A549 (cell line): ENCODE data around the gene GNB1. TPM values are rescaled to one million over a fixed set of nuclear protein-coding genes. Genes with fewer than 3 reads are reported as not detected.

Experiments used
- ATAC-seq, 2 experiments: fragments of 200-7000 bp in 1 of 2; fragments of >200 bp in 1 of 2; cut with Nextera tagmentation in 1 of 2; cut with Tn5 transposase in 1 of 2; 3 replicates each; pipeline versions ENCODE4 v1.8.0 to v1.9.1; 2018 to 2020; ENCODE audit warnings: mild to moderate bottlenecking in 1 of 2, moderate library complexity in 1 of 2
- CTCF ChIA-PET: fragments of 300-600 bp; sonication (Branson Sonifier 250); formaldehyde crosslinking; extraction: SDS; loops from one replicate; lab custom pipeline; 2021; ENCODE audit warnings: antibody characterized with exemption, inconsistent platforms; lab: Yijun Ruan, JAX
- POLR2A ChIA-PET: fragments of 350-600 bp; formaldehyde crosslinking; extraction: SDS; loops from one replicate; lab custom pipeline; 2021; ENCODE audit warnings: antibody characterized with exemption, inconsistent platforms; lab: Yijun Ruan, JAX
- DNase-seq, 2 experiments: peaks; one replicate each; pipeline versions ENCODE4 v3.0.0 to v3.0.0-alpha.2; 2011 to 2016; ENCODE audit warnings: low read depth in 1 of 2, low spot score in 1 of 2
- FAIRE-seq: peaks from 2 replicates; lab custom pipeline; 2011; peaks lifted over from hg19 to GRCh38; lab: Jason Lieb, UNC
- H3K27ac ChIP-seq, 2 experiments: fragments of >200 bp; sonication (Bioruptor Twin); formaldehyde crosslinking; 3 replicates each; pipeline ENCODE4 v1.5.1; 2016 to 2017
- H3K4me1 ChIP-seq: fragments of >200 bp; sonication (Bioruptor Twin); formaldehyde crosslinking; 3 replicates; pipeline ENCODE4 v1.6.1; 2016
- H3K4me2 ChIP-seq: fragments of >200 bp; sonication (Bioruptor Twin); formaldehyde crosslinking; 3 replicates; pipeline ENCODE4 v1.6.1; 2016
- H3K4me3 ChIP-seq: fragments of >200 bp; sonication (Bioruptor Twin); formaldehyde crosslinking; 3 replicates; pipeline ENCODE4 v1.5.1; 2016
- H3K9me3 ChIP-seq: fragments of >200 bp; sonication (Bioruptor Twin); formaldehyde crosslinking; 3 replicates; pipeline ENCODE4 v1.6.1; 2016
- CBX2 ChIP-seq: fragments of 200-600 bp; sonication (generic); IDR thresholded peaks from 2 replicates; pipeline ENCODE4 v1.6.1; 2016; ENCODE audit warnings: low read depth, mild to moderate bottlenecking, borderline replicate concordance
- CBX8 ChIP-seq: fragments of 200-600 bp; sonication (generic); IDR thresholded peaks from 2 replicates; pipeline ENCODE4 v1.6.1; 2016
- CEBPB ChIP-seq, 2 experiments: fragments of >200 bp in 1 of 2; sonication (Bioruptor Twin) in 1 of 2; formaldehyde crosslinking in 1 of 2; IDR thresholded peaks; 2 replicates each; pipeline ENCODE4 v1.6.1; 2012 to 2016
- CHD2 ChIP-seq: fragments of 150-350 bp; IDR thresholded peaks from 2 replicates; pipeline ENCODE4 v1.6.1; 2014; ENCODE audit warnings: low read length; ENCODE audit not compliant: partially characterized antibody
- CHD4 ChIP-seq: fragments of 200-600 bp; sonication (generic); IDR thresholded peaks from 2 replicates; pipeline ENCODE4 v1.6.1; 2016; ENCODE audit warnings: antibody characterized with exemption, mild to moderate bottlenecking, borderline replicate concordance
- EHF ChIP-seq: fragments of 250-450 bp; sonication (Bioruptor Pico); IDR thresholded peaks from 2 replicates; pipeline ENCODE4 v1.5.0; 2020; ENCODE audit warnings: mild to moderate bottlenecking
- EHMT2 ChIP-seq: fragments of 200-600 bp; sonication (generic); IDR thresholded peaks from 2 replicates; pipeline ENCODE4 v1.6.1; 2016; ENCODE audit warnings: antibody characterized with exemption, low read depth, mild to moderate bottlenecking, moderate library complexity
- ESRRA ChIP-seq: fragments of 150-350 bp; IDR thresholded peaks from 2 replicates; pipeline ENCODE4 v1.6.1; 2014; ENCODE audit warnings: mild to moderate bottlenecking, low read length, borderline replicate concordance
- FOSB ChIP-seq: fragments of 250-450 bp; sonication (Bioruptor Pico); IDR thresholded peaks from 2 replicates; pipeline ENCODE4 v1.5.0; 2020; ENCODE audit warnings: mild to moderate bottlenecking, moderate library complexity
- FOSL2 ChIP-seq, 2 experiments: fragments of 450-650 bp in 1 of 2; fragments of >200 bp in 1 of 2; sonication (Bioruptor Twin) in 1 of 2; formaldehyde crosslinking; IDR thresholded peaks; 2 replicates each; pipeline versions ENCODE4 v1.5.0 to v1.6.1; 2016 to 2020; ENCODE audit warnings: mild to moderate bottlenecking in 1 of 2, moderate library complexity in 1 of 2
- HDAC2 ChIP-seq: fragments of 200-600 bp; sonication (generic); IDR thresholded peaks from 2 replicates; pipeline ENCODE4 v1.6.1; 2016
- HOXB13 ChIP-seq: fragments of 250-450 bp; sonication (Bioruptor Pico); IDR thresholded peaks from 2 replicates; pipeline ENCODE4 v1.5.0; 2020; ENCODE audit warnings: low read depth, mild to moderate bottlenecking, moderate library complexity
- HOXB5 ChIP-seq: fragments of 250-450 bp; sonication (Bioruptor Pico); IDR thresholded peaks from 2 replicates; pipeline ENCODE4 v1.5.0; 2020; ENCODE audit warnings: mild to moderate bottlenecking, moderate library complexity
- JUN ChIP-seq, 2 experiments: fragments of >200 bp; sonication (Bioruptor Twin); formaldehyde crosslinking; IDR thresholded peaks; 2 replicates in 1 of 2; 3 replicates in 1 of 2; pipeline ENCODE4 v1.6.1; 2016 to 2017
- KDM1A ChIP-seq: fragments of 200-600 bp; sonication (generic); IDR thresholded peaks from 2 replicates; pipeline ENCODE4 v1.6.1; 2016; ENCODE audit warnings: low read depth, mild to moderate bottlenecking
- MAFK ChIP-seq: fragments of 450-650 bp; IDR thresholded peaks from 2 replicates; pipeline ENCODE4 v1.6.1; 2014; ENCODE audit not compliant: partially characterized antibody
- MAZ ChIP-seq: fragments of 150-350 bp; IDR thresholded peaks from 2 replicates; pipeline ENCODE4 v1.6.1; 2014; ENCODE audit warnings: antibody characterized with exemption, low read depth, low read length, borderline replicate concordance
- NPAS2 ChIP-seq: fragments of 250-450 bp; sonication (Bioruptor Pico); IDR thresholded peaks from 2 replicates; pipeline ENCODE4 v1.8.0; 2022; ENCODE audit warnings: mild to moderate bottlenecking, moderate library complexity, borderline replicate concordance
- NR3C1 ChIP-seq: fragments of >200 bp; sonication (Bioruptor Twin); formaldehyde crosslinking; IDR thresholded peaks from 3 replicates; pipeline ENCODE4 v1.6.1; 2017
- PHF8 ChIP-seq: fragments of 200-600 bp; sonication (generic); IDR thresholded peaks from 2 replicates; pipeline ENCODE4 v1.6.1; 2016; ENCODE audit warnings: low read depth, mild to moderate bottlenecking, antibody characterized with exemption, moderate library complexity, borderline replicate concordance
- POLR2A ChIP-seq: IDR thresholded peaks from 2 replicates; pipeline ENCODE4 v1.6.1; 2012; ENCODE audit warnings: mild to moderate bottlenecking, low read length
- POLR2AphosphoS2 ChIP-seq: conservative IDR thresholded peaks from 2 replicates; pipeline ENCODE4 v1.6.1; 2012; ENCODE audit warnings: low read length, improper control_type of control experiment, inconsistent platforms
- RAD21 ChIP-seq, 2 experiments: fragments of >200 bp in 1 of 2; sonication (Bioruptor Twin) in 1 of 2; formaldehyde crosslinking in 1 of 2; IDR thresholded peaks in 1 of 2; conservative IDR thresholded peaks in 1 of 2; 2 replicates in 1 of 2; 3 replicates in 1 of 2; pipeline ENCODE4 v1.6.1; 2012 to 2018; ENCODE audit warnings: inconsistent platforms in 1 of 2
- RFX5 ChIP-seq: fragments of 450-650 bp; IDR thresholded peaks from 2 replicates; pipeline ENCODE4 v1.7.1; 2014; ENCODE audit warnings: antibody characterized with exemption, mild to moderate bottlenecking, moderate library complexity
- RNF2 ChIP-seq: fragments of 200-600 bp; sonication (generic); IDR thresholded peaks from 2 replicates; pipeline ENCODE4 v1.6.1; 2016; ENCODE audit warnings: low read depth, mild to moderate bottlenecking, antibody characterized with exemption, moderate library complexity, borderline replicate concordance
- SMC3 ChIP-seq: fragments of >200 bp; sonication (Bioruptor Twin); formaldehyde crosslinking; IDR thresholded peaks from 3 replicates; pipeline ENCODE4 v1.6.1; 2018; ENCODE audit warnings: inconsistent platforms
- SREBF2 ChIP-seq: fragments of 450-650 bp; IDR thresholded peaks from 2 replicates; pipeline ENCODE4 v1.6.1; 2014; ENCODE audit warnings: mild to moderate bottlenecking, moderate library complexity
- TFCP2L1 ChIP-seq: fragments of 250-450 bp; sonication (Bioruptor Pico); IDR thresholded peaks from 2 replicates; pipeline ENCODE4 v1.5.0; 2021; ENCODE audit warnings: mild to moderate bottlenecking
- TP53 ChIP-seq: fragments of 250-450 bp; sonication (Bioruptor Pico); IDR thresholded peaks from 2 replicates; pipeline ENCODE4 v1.5.0; 2021; ENCODE audit warnings: mild to moderate bottlenecking, moderate library complexity
- ZNF302 ChIP-seq: fragments of 250-450 bp; sonication (Bioruptor Pico); IDR thresholded peaks from 2 replicates; pipeline ENCODE4 v1.9.0; 2021; ENCODE audit warnings: inconsistent platforms, mild to moderate bottlenecking, moderate library complexity
- WGBS: methylation state at CpG from one replicate; pipeline ENCODE4 v1.1.6; 2017; ENCODE audit errors: missing lambda C conversion rate; 5-methylcytosine and 5-hydroxymethylcytosine counted together
- polyA minus RNA-seq: library from RNA; depleted of rRNA, polyadenylated mRNA; stranded (reverse); fragments of >200 nt; gene quantifications from 2 replicates; pipeline ENCODE4 v1.2.3, GENCODE V29; 2011; rRNA and poly(A)+ RNA removed
- polyA plus RNA-seq, 4 experiments: library from polyadenylated mRNA; depleted of rRNA in 3 of 4; stranded (reverse); fragments of >200 nt; fragmentation: RNase III in 1 of 4; extraction: RNeasy Plus Mini Kit Qiagen cat#74134 plus additional on column Dnase treatment in 1 of 4; gene quantifications; 2 replicates in 3 of 4; 3 replicates in 1 of 4; pipeline ENCODE4 v1.2.3, GENCODE V29; 2011 to 2017
- TF ChIP-seq, protein P1 (sequence below): fragments of >200 bp; sonication (Bioruptor Twin); formaldehyde crosslinking; IDR thresholded peaks from 3 replicates; pipeline ENCODE4 v1.5.1; 2016
- TF ChIP-seq, protein P2 (sequence below): fragments of >200 bp; sonication (Bioruptor Twin); formaldehyde crosslinking; IDR thresholded peaks from 3 replicates; pipeline ENCODE4 v1.6.1; 2016
- TF ChIP-seq, protein P3 (sequence below): IDR thresholded peaks from 2 replicates; pipeline ENCODE4 v1.6.1; 2012
- TF ChIP-seq, protein P4 (sequence below): IDR thresholded peaks from 2 replicates; pipeline ENCODE4 v1.6.1; 2012
- TF ChIP-seq, protein P5 (sequence below): fragments of 250-450 bp; sonication (Bioruptor Pico); IDR thresholded peaks from 2 replicates; pipeline ENCODE4 v1.5.0; 2020; ENCODE audit warnings: low read depth, mild to moderate bottlenecking, moderate library complexity
- TF ChIP-seq, protein P6 (sequence below): fragments of >200 bp; sonication (Bioruptor Twin); formaldehyde crosslinking; IDR thresholded peaks from 2 replicates; pipeline ENCODE4 v1.6.1; 2016

The GNB1 gene
- polyA plus RNA-seq (2011; rRNA removed): 270 and 294 TPM in 2 replicates
- polyA plus RNA-seq (2012; cell fraction: cytosol; rRNA removed): 247 and 286 TPM in 2 replicates
- polyA plus RNA-seq (2012; cell fraction: nucleus; rRNA removed): 176 and 181 TPM in 2 replicates
- 158 to 160 TPM (median 159 TPM) in 3 replicates for polyA plus RNA-seq (2017; fragmentation: RNase III; extraction: RNeasy Plus Mini Kit Qiagen cat#74134 plus additional on column Dnase treatment)
- 380 and 522 TPM in 2 replicates for polyA minus RNA-seq

DNA sequence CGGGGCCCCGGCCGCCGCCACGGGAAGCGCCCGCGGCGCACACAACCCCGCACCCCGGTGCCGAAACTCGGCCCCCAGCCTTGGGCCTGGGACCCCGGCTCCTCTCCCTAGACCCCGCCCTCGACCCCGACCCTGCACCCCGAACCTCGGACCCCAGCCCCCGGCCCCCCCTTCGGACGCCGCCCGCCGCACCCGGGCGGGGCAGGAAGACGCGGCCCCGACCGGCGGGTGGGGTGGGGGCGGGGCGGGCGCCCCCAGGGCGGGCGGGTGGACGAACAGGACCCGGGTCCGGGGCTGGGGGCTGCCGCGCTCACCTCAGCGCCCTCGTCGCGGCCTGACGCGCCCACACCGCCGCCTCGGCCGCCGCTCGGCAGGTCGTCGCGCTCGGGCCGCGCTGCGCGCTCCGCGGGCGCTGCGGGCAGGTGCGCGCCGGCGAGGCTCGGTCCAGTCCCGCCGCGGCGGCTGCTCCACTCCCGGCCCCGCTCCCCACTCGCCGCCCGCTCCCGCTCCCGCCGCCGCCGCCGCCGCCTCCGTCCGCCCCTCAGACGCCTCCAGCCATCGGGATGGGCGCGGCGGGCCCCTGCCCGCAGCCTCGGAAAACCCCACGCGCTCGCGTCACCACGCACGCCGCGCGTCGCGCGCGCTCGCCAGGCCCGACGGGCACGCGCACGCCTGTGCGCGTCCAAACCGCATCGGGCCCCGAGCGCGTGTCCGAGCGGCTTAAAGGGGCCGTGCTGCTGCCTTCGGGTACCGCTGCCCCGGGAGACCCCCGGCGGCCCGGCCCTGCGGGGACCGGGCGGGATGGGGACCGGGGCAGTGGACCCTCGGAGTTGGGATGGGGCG is at the start of gene GNB1:
GNB1 (minus strand) TSS at position 582 of the 843 bp plus-strand sequence. CDS start 65,634 bp downstream, outside the sequence.
- ATAC-seq: peak; percentile 73 to 79
- H3K27ac ChIP-seq: peak within 1 kb of the TSS; percentile 97 to 100
- peak within 1 kb of the TSS; percentile 89 for H3K4me3 ChIP-seq
- H3K4me1 ChIP-seq: peaks cover 38% of the 10 kb centered on the region
- no peaks in the 10 kb centered on the region for H3K9me3 ChIP-seq
- peak; percentile 77 to 84 for DNase-seq
- FAIRE-seq: no peak
- no CpG with 5 or more reads among the region's 137 CpGs for WGBS
- CTCF ChIA-PET: no interaction called here
- POLR2A ChIA-PET: interaction anchor here (0.6 kb wide), 1 partner anchor 61 kb away, joined by 4 read pairs; no protein-coding TSS in a partner anchor
- H3K4me2 ChIP-seq: peak within 1 kb of the TSS; percentile 92
- TF ChIP-seq TFCP2L1 (CRISPR knock-in tag): no peak
- TF ChIP-seq, protein P1, sequence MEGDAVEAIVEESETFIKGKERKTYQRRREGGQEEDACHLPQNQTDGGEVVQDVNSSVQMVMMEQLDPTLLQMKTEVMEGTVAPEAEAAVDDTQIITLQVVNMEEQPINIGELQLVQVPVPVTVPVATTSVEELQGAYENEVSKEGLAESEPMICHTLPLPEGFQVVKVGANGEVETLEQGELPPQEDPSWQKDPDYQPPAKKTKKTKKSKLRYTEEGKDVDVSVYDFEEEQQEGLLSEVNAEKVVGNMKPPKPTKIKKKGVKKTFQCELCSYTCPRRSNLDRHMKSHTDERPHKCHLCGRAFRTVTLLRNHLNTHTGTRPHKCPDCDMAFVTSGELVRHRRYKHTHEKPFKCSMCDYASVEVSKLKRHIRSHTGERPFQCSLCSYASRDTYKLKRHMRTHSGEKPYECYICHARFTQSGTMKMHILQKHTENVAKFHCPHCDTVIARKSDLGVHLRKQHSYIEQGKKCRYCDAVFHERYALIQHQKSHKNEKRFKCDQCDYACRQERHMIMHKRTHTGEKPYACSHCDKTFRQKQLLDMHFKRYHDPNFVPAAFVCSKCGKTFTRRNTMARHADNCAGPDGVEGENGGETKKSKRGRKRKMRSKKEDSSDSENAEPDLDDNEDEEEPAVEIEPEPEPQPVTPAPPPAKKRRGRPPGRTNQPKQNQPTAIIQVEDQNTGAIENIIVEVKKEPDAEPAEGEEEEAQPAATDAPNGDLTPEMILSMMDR: no peak
- TF ChIP-seq, protein P2, sequence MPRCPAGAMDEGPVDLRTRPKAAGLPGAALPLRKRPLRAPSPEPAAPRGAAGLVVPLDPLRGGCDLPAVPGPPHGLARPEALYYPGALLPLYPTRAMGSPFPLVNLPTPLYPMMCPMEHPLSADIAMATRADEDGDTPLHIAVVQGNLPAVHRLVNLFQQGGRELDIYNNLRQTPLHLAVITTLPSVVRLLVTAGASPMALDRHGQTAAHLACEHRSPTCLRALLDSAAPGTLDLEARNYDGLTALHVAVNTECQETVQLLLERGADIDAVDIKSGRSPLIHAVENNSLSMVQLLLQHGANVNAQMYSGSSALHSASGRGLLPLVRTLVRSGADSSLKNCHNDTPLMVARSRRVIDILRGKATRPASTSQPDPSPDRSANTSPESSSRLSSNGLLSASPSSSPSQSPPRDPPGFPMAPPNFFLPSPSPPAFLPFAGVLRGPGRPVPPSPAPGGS: peak; percentile 48; the same call in 1 of the 3 replicates
- TF ChIP-seq CHD4: no peak
- TF ChIP-seq, protein P3, sequence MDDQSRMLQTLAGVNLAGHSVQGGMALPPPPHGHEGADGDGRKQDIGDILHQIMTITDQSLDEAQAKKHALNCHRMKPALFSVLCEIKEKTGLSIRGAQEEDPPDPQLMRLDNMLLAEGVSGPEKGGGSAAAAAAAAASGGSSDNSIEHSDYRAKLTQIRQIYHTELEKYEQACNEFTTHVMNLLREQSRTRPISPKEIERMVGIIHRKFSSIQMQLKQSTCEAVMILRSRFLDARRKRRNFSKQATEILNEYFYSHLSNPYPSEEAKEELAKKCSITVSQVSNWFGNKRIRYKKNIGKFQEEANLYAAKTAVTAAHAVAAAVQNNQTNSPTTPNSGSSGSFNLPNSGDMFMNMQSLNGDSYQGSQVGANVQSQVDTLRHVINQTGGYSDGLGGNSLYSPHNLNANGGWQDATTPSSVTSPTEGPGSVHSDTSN: no peak
- TF ChIP-seq FOSB (CRISPR knock-in tag): no peak
- no peak for TF ChIP-seq ZNF302 (CRISPR knock-in tag)
- TF ChIP-seq SMC3: no peak
- TF ChIP-seq NPAS2 (CRISPR knock-in tag): no peak
- no peak for TF ChIP-seq SREBF2
- 0 out of 2 replicates have a peak, but pooled peaks have one; percentile 50 for TF ChIP-seq EHF (CRISPR knock-in tag)
- no peak for TF ChIP-seq TP53 (CRISPR knock-in tag)
- peak; percentile 50 for TF ChIP-seq POLR2A
- TF ChIP-seq MAFK: no peak
- TF ChIP-seq RAD21 (conservative IDR thresholded peaks at IDR 0.05 in 1 of 2, IDR thresholded peaks at IDR 0.05 in 1 of 2): no peak
- TF ChIP-seq RNF2: no peak
- no peak for TF ChIP-seq RFX5
- TF ChIP-seq JUN (IDR thresholded peaks at IDR 0.05): peak in 1 of 2 experiments; percentile 55; a peak in 2 of 5 replicates
- no peak for TF ChIP-seq FOSL2 (IDR thresholded peaks at IDR 0.05)
- TF ChIP-seq FOSL2 (CRISPR knock-in tag; IDR thresholded peaks at IDR 0.05): no peak
- TF ChIP-seq HOXB5 (CRISPR knock-in tag): peak; percentile 82; the same call in 1 of the 2 replicates
- TF ChIP-seq HDAC2: no peak
- no peak for TF ChIP-seq KDM1A
- no peak for TF ChIP-seq HOXB13
- TF ChIP-seq NR3C1: no peak
- TF ChIP-seq CBX8: no peak
- TF ChIP-seq, protein P4, sequence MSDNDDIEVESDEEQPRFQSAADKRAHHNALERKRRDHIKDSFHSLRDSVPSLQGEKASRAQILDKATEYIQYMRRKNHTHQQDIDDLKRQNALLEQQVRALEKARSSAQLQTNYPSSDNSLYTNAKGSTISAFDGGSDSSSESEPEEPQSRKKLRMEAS: peak; percentile 34
- TF ChIP-seq CEBPB (IDR thresholded peaks at IDR 0.05): no peak
- no peak for TF ChIP-seq CHD2
- TF ChIP-seq, protein P5, sequence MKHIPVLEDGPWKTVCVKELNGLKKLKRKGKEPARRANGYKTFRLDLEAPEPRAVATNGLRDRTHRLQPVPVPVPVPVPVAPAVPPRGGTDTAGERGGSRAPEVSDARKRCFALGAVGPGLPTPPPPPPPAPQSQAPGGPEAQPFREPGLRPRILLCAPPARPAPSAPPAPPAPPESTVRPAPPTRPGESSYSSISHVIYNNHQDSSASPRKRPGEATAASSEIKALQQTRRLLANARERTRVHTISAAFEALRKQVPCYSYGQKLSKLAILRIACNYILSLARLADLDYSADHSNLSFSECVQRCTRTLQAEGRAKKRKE (CRISPR knock-in tag): peak; percentile 57; the same call in 1 of the 2 replicates
- TF ChIP-seq MAZ: no peak
- TF ChIP-seq CBX2: no peak
- TF ChIP-seq EHMT2: no peak
- TF ChIP-seq, protein P6, sequence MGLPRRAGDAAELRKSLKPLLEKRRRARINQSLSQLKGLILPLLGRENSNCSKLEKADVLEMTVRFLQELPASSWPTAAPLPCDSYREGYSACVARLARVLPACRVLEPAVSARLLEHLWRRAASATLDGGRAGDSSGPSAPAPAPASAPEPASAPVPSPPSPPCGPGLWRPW: no peak
- TF ChIP-seq PHF8: no peak
- no peak for TF ChIP-seq POLR2AphosphoS2
- no peak for TF ChIP-seq ESRRA
